UCSD-AML1 (cell line): Measurements from ENCODE around the gene ADORA1.

Experiments
- DNase-seq: peaks from one replicate; lab custom pipeline; 2025; ENCODE audit not compliant: unreplicated experiment; lab: John Stamatoyannopoulos, UW

Gene ADORA1

DNA sequence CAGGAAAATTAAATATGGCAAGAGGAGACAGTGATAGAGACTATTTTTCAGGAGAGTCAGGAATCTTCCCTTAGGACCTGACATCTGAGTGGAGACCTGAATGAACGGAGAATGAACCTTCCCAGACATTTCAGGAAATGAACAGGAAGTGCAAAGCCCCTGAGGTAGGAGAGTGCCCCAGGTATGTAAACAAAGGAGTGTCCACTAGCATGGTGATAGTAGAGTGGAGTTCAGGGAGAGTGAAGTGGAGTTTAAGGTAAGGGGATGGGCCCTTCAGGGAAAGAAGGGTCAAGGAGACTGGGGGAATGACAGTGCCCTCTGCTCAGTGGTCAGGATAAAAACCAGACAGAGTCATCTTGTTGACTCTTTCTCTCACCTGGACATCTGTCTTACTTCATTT is 28.8 kb downstream of the ADORA1 start:
- no peak for DNase-seq

DNA sequence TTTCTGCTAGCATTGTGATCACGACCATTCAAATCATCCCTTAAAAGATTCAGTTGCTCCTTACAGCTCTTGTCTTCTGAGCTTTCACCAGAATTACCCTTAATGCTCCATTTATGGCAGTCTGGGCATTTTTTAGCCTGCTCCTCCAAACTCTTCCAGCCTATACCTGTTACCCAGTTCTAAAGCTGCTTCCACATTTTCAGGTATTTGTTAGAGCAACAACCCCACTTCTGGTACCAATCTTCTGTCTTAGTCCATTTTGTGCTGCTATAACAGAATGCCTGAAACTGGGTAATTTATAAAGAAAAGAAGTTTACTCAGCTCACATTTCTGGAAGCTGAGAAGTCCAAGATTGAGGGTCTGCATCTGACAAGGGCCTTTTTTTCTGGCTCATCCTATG is 30.9 kb downstream of the ADORA1 start:
- DNase-seq = no peak

DNA sequence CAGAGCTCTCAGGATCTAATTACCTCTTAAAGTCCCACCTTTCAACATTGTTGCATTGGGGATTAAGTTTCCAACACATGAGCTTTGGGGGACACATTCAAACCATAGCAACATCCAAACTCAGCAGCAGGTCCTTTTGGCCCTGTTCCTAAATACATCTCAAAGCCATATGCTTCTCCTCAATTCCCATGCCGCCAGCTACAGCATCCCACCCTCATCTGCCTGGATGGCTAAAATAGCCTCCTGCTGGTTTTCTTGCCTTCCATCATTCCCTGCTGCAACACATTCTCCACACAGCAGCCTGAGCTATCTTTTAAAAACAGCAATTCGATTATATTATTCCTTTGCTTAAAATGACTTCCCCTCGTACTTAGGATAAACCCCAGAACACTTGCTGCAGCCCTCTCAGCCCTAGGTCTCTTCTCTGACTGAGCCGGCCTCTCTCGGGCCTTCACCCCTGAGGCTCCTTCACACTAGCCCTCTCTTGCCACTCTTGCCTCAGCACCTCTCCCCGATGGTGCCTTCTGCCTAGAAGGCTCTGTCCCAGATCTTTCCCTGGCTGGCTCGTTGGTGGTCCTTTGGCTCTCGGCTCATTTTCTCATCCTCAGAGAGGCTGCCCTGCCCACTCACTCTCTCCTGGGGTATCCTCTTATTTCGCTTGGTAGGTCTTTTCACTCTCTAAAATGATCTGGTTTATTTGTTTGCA is 31.6 kb downstream of the ADORA1 start:
- no peak for DNase-seq

DNA sequence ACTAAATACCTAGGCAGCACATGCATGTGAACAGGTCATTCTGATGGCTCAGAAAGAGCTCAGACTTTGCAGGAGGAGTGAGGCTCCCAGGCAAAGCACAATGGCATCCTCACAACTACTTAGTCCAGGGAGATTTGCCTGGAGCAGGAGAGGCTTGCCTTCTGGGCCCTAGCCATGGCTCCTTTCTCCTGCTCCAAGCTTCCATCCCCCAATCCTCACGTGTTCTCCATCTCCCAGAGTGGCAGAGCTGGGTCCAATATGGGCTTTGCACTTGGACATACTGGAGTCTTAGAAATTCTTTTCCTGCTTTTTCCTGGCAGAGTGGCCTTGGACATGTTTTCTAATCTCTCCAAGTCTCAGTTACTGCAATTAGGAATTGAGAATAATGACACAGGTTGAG is 32.3 kb downstream of the ADORA1 start:
- DNase-seq = no peak

DNA sequence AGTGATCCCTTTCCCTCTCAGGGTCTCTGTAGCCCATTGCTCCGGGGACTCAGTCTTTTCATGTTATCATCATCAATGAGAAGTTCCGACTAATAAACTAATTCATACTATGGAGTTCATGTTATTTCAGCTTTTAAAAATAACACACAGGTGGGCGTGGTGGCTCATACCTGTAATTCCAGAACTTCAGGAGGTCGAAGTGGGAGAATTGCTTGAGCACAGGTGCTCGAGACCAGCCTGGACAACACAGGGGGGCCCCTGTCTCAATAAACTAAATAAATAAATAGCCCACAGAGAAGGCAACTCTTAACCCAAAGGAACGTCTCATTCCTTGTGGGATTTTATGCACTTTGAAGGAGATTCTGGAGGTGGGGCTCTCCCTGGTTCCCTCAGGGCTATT is 33.6 kb downstream of the ADORA1 start:
- no peak for DNase-seq

DNA sequence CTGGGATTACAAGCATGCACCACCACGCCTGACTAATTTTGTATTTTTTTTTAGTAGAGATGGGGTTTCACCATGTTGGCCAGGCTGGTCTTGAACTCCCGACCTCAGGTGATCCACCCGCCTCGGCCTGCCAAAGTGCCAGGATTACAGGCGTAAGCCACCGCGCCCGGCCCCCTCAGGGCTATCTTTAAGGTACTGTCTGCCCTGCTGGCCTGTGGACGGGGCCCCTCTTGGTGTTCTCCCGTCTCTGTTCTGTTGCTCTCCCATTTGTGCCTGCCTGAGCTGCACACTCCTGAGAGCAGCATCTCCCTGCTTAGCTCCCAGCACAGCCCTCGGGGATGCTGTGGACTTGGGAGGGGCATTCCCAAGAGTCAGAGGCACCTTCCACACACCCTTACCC is 34.2 kb downstream of the ADORA1 start:
- no peak for DNase-seq

DNA sequence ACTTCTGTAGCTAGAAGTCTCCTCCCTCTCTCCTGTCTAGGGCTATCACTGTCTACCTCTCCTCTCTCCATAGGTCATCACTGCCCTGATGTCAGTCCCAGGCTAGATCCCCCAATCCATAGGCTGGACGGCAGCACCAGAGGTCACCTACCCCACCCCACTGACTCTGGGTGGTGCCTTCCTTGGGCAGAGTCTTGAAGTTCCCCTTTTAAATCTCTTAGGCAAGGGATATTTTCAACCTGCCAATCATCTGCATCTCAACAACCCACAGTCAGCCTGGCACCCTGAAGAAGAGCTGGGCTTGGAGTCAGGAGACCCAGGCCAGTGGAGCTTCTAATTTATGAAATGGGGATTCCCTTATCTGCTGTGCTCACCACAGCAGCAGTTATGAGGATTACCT is 34.9 kb downstream of the ADORA1 start:
- DNase-seq = no peak

DNA sequence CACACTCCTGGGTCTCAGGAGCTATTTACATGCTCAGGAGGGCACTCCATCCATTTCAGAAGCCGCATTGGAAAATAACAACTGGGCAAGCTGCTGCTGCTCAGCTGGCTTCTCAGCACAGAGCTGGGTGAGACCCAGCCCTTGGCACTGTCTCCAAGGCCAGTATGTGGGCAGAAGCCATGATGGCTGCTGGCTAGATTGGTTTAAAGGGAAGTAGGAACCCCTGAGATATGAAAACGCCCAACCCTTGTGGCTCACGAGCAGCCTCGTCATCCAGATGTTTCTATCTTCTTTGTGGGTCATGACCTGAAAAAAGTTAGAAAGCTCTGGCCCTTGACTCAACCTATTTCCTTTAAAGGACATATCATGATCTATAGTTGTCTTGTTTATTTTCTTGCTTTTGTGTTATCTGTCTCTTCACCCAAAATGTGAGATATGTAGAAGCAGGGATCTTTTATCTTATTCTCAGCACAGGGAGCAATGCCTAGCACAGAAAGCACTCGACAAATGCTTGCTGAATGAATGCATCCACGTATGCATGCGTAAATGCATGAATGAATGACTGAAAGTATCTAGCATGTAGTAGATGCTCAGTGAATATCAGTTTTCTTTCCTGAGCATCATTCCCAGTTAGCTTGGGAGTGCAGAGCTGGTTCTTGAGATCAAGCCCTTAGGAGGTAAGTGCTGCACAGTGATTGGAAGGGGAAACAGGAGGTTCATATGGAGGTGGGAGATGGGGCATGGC is 36.5 kb downstream of the ADORA1 start:
- DNase-seq = no peak

DNA sequence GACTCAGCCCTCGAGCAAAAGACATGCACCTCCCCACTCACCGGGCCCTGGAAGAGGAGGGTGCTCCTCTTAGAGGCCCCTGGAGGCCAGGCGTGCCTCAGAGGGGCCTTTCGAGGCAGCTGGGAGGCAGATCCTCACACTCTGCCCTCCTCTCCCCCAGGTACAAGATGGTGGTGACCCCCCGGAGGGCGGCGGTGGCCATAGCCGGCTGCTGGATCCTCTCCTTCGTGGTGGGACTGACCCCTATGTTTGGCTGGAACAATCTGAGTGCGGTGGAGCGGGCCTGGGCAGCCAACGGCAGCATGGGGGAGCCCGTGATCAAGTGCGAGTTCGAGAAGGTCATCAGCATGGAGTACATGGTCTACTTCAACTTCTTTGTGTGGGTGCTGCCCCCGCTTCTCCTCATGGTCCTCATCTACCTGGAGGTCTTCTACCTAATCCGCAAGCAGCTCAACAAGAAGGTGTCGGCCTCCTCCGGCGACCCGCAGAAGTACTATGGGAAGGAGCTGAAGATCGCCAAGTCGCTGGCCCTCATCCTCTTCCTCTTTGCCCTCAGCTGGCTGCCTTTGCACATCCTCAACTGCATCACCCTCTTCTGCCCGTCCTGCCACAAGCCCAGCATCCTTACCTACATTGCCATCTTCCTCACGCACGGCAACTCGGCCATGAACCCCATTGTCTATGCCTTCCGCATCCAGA is 37.7 kb downstream of the ADORA1 start:
- DNase-seq = no peak

DNA sequence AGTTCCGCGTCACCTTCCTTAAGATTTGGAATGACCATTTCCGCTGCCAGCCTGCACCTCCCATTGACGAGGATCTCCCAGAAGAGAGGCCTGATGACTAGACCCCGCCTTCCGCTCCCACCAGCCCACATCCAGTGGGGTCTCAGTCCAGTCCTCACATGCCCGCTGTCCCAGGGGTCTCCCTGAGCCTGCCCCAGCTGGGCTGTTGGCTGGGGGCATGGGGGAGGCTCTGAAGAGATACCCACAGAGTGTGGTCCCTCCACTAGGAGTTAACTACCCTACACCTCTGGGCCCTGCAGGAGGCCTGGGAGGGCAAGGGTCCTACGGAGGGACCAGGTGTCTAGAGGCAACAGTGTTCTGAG is 38.3 kb downstream of the ADORA1 start:
- no peak for DNase-seq

DNA sequence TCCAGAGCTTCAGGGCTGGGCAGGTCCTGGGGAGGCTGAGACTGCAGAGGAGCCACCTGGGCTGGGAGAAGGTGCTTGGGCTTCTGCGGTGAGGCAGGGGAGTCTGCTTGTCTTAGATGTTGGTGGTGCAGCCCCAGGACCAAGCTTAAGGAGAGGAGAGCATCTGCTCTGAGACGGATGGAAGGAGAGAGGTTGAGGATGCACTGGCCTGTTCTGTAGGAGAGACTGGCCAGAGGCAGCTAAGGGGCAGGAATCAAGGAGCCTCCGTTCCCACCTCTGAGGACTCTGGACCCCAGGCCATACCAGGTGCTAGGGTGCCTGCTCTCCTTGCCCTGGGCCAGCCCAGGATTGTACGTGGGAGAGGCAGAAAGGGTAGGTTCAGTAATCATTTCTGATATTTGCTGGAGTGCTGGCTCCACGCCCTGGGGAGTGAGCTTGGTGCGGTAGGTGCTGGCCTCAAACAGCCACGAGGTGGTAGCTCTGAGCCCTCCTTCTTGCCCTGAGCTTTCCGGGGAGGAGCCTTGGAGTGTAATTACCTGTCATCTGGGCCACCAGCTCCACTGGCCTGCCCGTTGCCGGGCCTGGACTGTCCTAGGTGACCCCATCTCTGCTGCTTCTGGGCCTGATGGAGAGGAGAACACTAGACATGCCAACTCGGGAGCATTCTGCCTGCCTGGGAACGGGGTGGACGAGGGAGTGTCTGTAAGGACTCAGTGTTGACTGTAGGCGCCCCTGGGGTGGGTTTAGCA is 38.8 kb downstream of the ADORA1 start:
- no peak for DNase-seq

DNA sequence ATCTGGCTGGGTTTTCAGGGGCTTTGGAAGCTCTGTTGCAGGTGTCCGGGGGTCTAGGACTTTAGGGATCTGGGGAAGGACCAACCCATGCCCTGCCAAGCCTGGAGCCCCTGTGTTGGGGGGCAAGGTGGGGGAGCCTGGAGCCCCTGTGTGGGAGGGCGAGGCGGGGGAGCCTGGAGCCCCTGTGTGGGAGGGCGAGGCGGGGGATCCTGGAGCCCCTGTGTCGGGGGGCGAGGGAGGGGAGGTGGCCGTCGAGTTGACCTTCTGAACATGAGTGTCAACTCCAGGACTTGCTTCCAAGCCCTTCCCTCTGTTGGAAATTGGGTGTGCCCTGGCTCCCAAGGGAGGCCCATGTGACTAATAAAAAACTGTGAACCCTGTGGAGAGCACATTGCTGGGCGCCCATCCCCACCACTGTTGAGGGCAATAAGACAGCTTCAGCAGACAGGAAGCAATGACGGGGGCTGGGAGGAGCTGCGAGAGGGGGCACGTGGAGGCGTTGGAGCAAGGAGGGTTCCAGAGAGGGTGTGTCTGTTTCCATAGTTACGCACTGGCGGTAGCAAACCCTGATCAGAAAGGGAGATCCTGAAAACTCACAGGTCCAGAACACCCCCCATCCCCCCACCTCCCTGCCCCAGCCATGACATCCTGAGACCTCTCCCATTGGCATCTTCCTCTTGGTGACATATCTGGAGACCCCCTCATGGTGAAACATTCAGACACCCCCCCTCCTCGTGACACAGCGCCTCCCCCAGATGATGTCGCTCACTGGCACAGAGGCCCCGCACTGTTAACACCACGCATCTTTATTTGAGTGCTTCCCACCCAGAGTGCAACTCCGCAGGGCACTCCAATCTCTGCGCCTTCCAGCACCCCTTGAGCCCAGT is 39.7 kb downstream of the ADORA1 start:
- no peak for DNase-seq

DNA sequence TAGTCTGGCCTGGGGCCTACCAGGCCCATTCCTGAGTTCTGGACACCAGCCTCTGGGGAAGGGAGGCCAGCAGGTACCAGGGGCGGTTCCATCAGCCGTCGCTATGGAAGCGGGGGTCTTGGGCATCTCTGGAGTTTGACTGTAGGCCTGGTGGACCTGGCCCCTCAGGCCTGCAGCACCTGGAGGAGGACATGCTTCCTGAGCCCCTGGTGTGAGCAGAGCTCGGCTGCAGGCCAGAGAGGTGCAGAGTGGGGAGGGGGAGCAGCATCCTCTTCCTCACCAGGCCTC is 40.3 kb downstream of the ADORA1 start:
- DNase-seq = no peak

DNA sequence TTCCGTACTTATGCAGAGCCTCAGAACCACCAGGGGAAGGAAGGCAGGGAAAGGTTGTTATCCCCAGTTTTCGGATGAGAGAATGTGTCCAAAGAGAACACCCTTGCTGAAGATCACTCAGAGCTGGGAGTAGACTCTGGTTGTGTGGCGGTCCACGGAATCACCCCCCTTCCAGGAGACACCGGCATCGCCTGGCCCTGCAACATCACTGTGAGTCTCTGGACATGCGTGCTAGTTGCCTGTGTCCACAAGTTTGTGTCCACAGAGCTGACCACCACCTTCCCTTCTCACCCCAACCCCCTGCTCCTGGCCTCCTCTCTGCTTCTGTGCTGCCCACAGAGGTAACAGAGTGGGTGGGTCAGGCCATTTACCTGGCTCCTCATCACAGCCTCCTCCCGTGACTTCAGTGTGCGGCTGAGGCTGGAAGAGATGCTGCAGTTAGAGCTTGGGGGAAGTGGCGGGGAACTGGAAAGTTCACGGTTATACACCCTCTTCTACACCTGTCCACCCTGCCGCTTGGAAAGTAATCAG is 40.8 kb downstream of the ADORA1 start:
- DNase-seq = no peak

DNA sequence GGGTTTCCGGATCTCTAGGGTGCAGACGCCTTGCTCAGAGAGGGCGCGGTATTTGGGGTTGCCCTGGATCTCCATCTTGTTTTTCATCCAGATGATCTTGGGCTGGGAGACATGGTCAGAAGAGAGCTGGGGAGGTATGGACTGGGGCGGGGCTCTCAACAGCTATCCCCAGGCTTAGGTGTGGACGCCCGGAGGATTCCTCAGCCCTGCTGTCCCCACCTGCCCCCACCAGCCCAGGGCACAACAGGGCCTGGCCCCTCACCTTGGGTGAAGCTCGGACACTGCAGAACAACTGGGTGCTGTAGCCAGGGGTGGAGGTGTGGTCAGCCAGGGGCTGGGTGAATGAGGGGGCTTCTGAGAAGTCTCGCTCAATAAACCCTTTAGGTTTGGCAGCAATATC is 41.5 kb downstream of the ADORA1 start:
- no peak for DNase-seq

DNA sequence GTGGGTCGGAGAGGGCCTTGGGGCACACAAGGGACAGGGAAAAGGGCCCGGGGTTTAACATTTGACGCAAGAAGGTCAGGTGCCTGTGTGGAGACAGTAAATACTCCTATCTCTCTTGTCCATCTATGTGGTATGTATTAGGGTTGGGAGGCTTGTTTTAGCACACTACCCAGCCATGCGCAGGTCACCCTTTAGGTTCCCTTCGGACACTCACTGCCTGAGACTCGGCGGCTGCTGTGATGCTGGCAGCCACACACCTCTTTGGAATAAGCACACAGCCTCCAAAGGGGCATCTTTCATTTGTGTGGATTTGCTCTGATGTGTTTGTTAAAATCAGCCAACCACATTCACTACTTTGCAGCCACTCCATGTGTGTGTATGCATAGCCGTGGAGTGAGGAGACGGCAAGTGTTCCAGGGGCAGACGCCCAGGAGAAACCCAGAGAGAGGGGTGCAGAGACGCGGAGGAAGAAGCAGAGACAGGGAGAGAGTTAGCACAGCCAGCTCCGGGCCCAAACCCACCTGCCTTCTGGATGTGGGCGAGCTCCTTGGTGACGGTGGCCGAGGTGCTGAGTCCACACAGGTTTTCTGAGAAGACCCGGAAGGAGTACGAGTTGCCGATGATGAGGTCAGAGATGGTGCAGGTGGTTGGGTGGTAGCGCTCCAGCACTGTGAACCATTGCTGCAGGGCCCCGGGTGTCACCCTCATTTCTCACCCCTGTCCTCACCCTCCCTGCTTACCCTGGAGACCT is 42.4 kb downstream of the ADORA1 start:
- no peak for DNase-seq

DNA sequence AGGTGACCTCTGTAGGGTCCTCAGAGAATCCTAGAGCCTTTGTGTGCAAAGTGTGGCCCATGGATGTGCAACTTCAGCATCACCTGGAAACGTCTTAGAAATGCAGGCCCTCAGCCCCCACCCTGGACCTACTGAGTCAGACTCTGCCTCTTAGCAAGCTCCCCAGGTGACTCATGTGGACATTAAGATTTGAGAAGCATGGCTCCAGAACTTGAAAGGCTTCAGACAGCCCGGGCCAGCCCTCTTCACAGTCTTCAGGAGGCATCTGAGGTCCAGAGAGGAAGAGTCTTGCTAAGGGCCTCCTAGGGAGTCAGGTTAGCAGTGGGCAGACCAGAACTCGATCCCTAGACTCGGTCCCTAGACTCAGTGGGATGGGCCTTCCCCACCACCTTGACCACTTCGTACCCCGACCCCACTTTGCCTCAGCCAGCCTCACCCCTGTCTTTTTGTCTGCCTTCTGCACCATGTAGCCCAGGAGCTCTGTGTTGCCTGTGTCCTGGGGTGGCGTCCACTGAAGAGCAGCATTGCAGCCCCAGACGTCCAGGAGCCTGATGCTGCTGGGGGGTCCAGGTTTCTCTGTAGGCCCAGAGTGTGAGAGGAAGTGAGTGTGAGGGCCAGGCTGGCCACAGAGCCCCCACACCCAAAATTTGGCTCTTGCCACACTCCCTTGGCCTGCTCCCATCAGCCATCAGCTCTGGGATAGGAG is 43.3 kb downstream of the ADORA1 start:
- no peak for DNase-seq

DNA sequence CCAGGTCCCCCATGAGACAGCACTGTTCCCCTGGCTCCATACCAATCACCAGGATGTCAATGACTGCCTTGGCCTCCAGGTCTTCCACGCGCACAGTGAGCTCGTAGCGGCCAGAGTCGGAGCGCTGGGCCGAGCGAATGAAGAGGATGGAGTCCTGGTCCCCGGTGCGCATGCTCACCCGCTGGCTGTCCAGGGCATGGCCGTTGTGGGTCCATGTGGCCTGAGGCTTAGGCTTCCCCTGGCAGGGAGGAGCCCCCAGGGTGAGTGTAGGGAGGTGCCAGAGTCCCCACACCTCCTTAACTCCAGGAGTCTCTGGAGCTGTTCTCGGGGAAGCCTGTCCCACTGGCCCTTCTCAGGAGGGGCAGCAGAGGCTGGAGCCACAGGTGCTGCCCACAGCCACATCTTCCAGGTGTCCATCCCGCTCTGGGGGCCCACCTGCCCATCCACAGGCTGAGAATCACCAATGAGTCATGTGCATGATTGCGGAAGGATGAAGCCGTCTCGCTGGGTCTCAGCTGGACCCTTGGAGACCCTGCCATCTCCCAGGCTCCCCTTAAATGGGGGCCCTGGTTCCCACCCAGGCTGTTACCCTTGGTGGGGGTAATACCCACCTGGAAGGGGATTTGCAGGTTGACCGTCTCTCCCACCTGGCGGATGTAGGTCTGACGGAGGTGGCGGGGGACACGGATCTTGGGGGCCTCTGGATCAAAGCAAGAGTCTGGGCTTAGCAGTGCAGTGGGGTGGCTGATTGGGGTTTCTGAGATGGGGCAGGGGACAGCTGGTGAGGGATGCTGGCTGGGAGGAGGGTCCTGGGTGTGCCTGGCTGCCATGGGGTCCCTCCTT is 44.0 kb downstream of the ADORA1 start:
- no peak for DNase-seq
